Neural cell (in vitro differentiated cells): ENCODE results near the gene TBPL2. TPM values are rescaled to one million over a fixed set of nuclear protein-coding genes. Genes with fewer than 3 reads are reported as not detected.
"Not testable (repeated sequence)": the region's sequence is repeated elsewhere in the genome, so short reads cannot be mapped to it uniquely, and the experiment has no call there.

Experiments used
- H2AFZ ChIP-seq: fragments of 200-600, 300-800 bp; sonication (generic), shearing (Covaris generic); 2 replicates; pipeline ENCODE4 v1.6.0; 2014; ENCODE audit warnings: low read depth, mild to moderate bottlenecking, antibody characterized with exemption, low read length, moderate library complexity
- H3F3A ChIP-seq: fragments of 200-600 bp; shearing (Covaris generic); 2 replicates; pipeline ENCODE4 v1.6.1; 2016; ENCODE audit warnings: mild to moderate bottlenecking, moderate library complexity, mixed read lengths, antibody characterized with exemption, low read length; ENCODE audit not compliant: insufficient read depth, poor library complexity, severe bottlenecking
- H3K27ac ChIP-seq: fragments of 200-600, 300-800 bp; sonication (generic), shearing (Covaris generic); 2 replicates; pipeline ENCODE4 v1.5.1; 2014; ENCODE audit warnings: mild to moderate bottlenecking, low read length, moderate library complexity
- H3K27me3 ChIP-seq: fragments of 300-800, 200-600 bp; sonication (generic), shearing (Covaris generic); 2 replicates; pipeline ENCODE4 v1.6.0; 2014; ENCODE audit warnings: mild to moderate bottlenecking, low read depth, low read length, moderate library complexity; ENCODE audit not compliant: insufficient read depth
- H3K36me3 ChIP-seq: fragments of 300-800, 200-600 bp; sonication (generic), shearing (Covaris generic); 2 replicates; pipeline ENCODE4 v1.5.1; 2014; ENCODE audit warnings: mild to moderate bottlenecking, antibody characterized with exemption, low read length, moderate library complexity; ENCODE audit not compliant: insufficient read depth
- H3K4me2 ChIP-seq: fragments of 300-800, 200-600 bp; sonication (generic), shearing (Covaris generic); 2 replicates; pipeline ENCODE4 v1.6.0; 2014; ENCODE audit warnings: mild to moderate bottlenecking, low read length
- H3K4me3 ChIP-seq: fragments of 300-800, 200-600 bp; sonication (generic), shearing (Covaris generic); 2 replicates; pipeline ENCODE4 v1.5.1; 2014; ENCODE audit warnings: mild to moderate bottlenecking, low read length, moderate library complexity
- H3K79me2 ChIP-seq: fragments of 200-600 bp; shearing (Covaris generic); replicated peaks from 2 replicates; pipeline ENCODE4 v1.6.0; 2014; ENCODE audit warnings: mild to moderate bottlenecking, low read length, moderate library complexity; ENCODE audit not compliant: insufficient read depth
- H3K9ac ChIP-seq: fragments of 300-800, 200-600 bp; sonication (generic), shearing (Covaris generic); 2 replicates; pipeline ENCODE4 v1.6.1; 2016; ENCODE audit warnings: mild to moderate bottlenecking, low read length, mixed read lengths
- H3K9me2 ChIP-seq: fragments of 200-600 bp; shearing (Covaris generic); 2 replicates; pipeline ENCODE4 v1.6.1; 2016; ENCODE audit warnings: mild to moderate bottlenecking, low read length, mixed read lengths; ENCODE audit not compliant: insufficient read depth
- H3K9me3 ChIP-seq: fragments of 200-600, 300-800 bp; sonication (generic), shearing (Covaris generic); 2 replicates; pipeline ENCODE4 v1.6.1; 2016; ENCODE audit warnings: mild to moderate bottlenecking, mixed run types, low read length, moderate library complexity, mixed read lengths
- H4K20me1 ChIP-seq: fragments of 200-600 bp; shearing (Covaris generic); 2 replicates; pipeline ENCODE4 v1.6.1; 2016; ENCODE audit warnings: mild to moderate bottlenecking, mixed run types; ENCODE audit not compliant: insufficient read depth
- EP300 ChIP-seq: fragments of 450-650 bp; conservative IDR thresholded peaks from 2 replicates; pipeline ENCODE4 v1.6.1; 2014; ENCODE audit warnings: antibody characterized with exemption, mild to moderate bottlenecking, moderate library complexity; ENCODE audit not compliant: poor library complexity, severe bottlenecking
- EZH2 ChIP-seq: fragments of 200-600, 300-800 bp; shearing (Covaris generic), sonication (generic); IDR thresholded peaks from 2 replicates; pipeline ENCODE4 v1.6.1; 2014; ENCODE audit warnings: antibody characterized with exemption, low read length, borderline replicate concordance, mild to moderate bottlenecking; ENCODE audit not compliant: insufficient read depth, poor library complexity, severe bottlenecking
- MXI1 ChIP-seq: fragments of 450-650 bp; conservative IDR thresholded peaks from 2 replicates; pipeline ENCODE4 v1.6.1; 2014; ENCODE audit warnings: antibody characterized with exemption, mild to moderate bottlenecking; ENCODE audit not compliant: poor library complexity, severe bottlenecking
- POLR2AphosphoS5 ChIP-seq: IDR thresholded peaks from 2 replicates; pipeline ENCODE4 v1.6.1; 2012
- RAD21 ChIP-seq: fragments of 450-650 bp; conservative IDR thresholded peaks from 2 replicates; pipeline ENCODE4 v1.6.1; 2014; ENCODE audit warnings: antibody characterized with exemption, mild to moderate bottlenecking, moderate library complexity
- SMC3 ChIP-seq: fragments of 450-650 bp; conservative IDR thresholded peaks from 2 replicates; pipeline ENCODE4 v1.6.1; 2014; ENCODE audit warnings: antibody characterized with exemption, mild to moderate bottlenecking, moderate library complexity; ENCODE audit not compliant: poor library complexity
- TAF1 ChIP-seq: IDR thresholded peaks from 2 replicates; pipeline ENCODE4 v1.6.1; 2012; ENCODE audit warnings: low read depth
- polyA plus RNA-seq: library from polyadenylated mRNA; depleted of rRNA; stranded (reverse); fragments of >200 nt; gene quantifications from 2 replicates; pipeline ENCODE4 v1.2.3, GENCODE V29; 2014
- TF ChIP-seq, protein P1 (sequence below): IDR thresholded peaks from 2 replicates; pipeline ENCODE4 v1.6.1; 2012; ENCODE audit warnings: borderline replicate concordance
- TF ChIP-seq, protein P2 (sequence below): fragments of 450-650 bp; IDR thresholded peaks from 2 replicates; pipeline ENCODE4 v1.5.1; 2014; ENCODE audit warnings: antibody characterized with exemption, mild to moderate bottlenecking, moderate library complexity; ENCODE audit not compliant: poor library complexity, severe bottlenecking

Gene TBPL2
- polyA plus RNA-seq, 1 donor from 2014 or later: not detected

DNA sequence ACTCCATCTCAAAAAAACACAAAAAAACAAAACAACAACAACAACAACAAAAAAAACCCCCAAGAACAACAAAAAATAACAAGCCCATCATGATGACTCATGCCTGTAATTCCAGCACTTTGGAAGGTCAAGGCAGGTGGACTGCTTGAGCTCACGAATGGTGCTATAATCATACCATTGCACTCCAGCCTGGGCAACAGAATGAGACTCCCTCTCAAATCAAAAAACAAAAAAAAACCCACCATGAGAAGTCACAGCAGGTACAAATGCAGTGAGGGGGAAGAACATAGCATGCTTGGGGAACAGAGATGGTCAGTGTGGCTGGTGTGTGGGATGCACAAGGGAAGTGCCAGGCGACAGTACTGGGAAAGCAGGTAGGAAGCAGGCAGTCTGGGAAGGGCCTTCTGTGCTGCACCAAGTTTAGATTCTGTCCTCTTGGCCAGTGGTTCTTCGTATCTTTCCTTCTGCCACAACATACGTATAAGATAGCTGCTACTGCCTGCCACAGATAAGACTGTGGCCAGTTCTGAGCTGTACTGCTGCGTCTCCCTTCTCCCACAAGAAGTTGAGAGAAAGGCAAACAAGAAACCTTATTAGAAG is 56.8 kb downstream of the TBPL2 start:
- no peak for TF ChIP-seq TAF1
- no peak for TF ChIP-seq EZH2
- TF ChIP-seq SMC3: no peak
- TF ChIP-seq EP300: no peak
- TF ChIP-seq POLR2AphosphoS5: no peak
- TF ChIP-seq, protein P1, sequence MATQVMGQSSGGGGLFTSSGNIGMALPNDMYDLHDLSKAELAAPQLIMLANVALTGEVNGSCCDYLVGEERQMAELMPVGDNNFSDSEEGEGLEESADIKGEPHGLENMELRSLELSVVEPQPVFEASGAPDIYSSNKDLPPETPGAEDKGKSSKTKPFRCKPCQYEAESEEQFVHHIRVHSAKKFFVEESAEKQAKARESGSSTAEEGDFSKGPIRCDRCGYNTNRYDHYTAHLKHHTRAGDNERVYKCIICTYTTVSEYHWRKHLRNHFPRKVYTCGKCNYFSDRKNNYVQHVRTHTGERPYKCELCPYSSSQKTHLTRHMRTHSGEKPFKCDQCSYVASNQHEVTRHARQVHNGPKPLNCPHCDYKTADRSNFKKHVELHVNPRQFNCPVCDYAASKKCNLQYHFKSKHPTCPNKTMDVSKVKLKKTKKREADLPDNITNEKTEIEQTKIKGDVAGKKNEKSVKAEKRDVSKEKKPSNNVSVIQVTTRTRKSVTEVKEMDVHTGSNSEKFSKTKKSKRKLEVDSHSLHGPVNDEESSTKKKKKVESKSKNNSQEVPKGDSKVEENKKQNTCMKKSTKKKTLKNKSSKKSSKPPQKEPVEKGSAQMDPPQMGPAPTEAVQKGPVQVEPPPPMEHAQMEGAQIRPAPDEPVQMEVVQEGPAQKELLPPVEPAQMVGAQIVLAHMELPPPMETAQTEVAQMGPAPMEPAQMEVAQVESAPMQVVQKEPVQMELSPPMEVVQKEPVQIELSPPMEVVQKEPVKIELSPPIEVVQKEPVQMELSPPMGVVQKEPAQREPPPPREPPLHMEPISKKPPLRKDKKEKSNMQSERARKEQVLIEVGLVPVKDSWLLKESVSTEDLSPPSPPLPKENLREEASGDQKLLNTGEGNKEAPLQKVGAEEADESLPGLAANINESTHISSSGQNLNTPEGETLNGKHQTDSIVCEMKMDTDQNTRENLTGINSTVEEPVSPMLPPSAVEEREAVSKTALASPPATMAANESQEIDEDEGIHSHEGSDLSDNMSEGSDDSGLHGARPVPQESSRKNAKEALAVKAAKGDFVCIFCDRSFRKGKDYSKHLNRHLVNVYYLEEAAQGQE: no peak
- TF ChIP-seq RAD21: no peak
- TF ChIP-seq MXI1: no peak
- TF ChIP-seq, protein P2, sequence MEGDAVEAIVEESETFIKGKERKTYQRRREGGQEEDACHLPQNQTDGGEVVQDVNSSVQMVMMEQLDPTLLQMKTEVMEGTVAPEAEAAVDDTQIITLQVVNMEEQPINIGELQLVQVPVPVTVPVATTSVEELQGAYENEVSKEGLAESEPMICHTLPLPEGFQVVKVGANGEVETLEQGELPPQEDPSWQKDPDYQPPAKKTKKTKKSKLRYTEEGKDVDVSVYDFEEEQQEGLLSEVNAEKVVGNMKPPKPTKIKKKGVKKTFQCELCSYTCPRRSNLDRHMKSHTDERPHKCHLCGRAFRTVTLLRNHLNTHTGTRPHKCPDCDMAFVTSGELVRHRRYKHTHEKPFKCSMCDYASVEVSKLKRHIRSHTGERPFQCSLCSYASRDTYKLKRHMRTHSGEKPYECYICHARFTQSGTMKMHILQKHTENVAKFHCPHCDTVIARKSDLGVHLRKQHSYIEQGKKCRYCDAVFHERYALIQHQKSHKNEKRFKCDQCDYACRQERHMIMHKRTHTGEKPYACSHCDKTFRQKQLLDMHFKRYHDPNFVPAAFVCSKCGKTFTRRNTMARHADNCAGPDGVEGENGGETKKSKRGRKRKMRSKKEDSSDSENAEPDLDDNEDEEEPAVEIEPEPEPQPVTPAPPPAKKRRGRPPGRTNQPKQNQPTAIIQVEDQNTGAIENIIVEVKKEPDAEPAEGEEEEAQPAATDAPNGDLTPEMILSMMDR: no peak
- H3K9ac ChIP-seq: no peak overlapping the region
- no peak overlapping the region for H3K27ac ChIP-seq
- H3K79me2 ChIP-seq: no peaks in the 10 kb centered on the region
- H3K4me3 ChIP-seq: no peak overlapping the region
- H3K27me3 ChIP-seq: no peaks in the 10 kb centered on the region
- H4K20me1 ChIP-seq: no peaks in the 10 kb centered on the region
- H3F3A ChIP-seq: no peaks in the 10 kb centered on the region
- H3K9me3 ChIP-seq: no peaks in the 10 kb centered on the region
- H3K4me2 ChIP-seq: no peak overlapping the region
- no peak overlapping the region for H2AFZ ChIP-seq
- no peaks in the 10 kb centered on the region for H3K9me2 ChIP-seq
- no peaks in the 10 kb centered on the region for H3K36me3 ChIP-seq

DNA sequence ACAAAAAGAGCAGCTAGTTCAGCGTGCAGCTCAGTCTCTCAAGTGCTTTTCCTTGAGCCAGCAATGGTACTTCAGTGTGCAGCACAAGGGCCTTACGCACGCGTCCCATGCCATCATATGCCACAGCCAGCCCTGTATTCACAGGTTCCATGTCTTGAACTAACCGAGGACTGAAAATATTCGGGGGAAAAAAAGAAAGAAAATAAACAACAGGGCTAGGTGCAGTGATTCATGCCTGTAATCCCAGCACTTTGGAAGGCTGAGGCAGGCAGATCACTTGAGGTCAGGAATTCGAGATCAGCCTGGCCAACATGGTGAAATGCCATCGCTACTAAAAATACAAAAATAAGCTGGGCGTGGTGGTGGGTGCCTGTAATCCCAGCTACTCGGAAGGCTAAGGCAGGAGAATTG is 57.4 kb downstream of the TBPL2 start:
- not testable (repeated sequence) for H2AFZ ChIP-seq, H3K9me3 ChIP-seq, H3K4me2 ChIP-seq, H3K27me3 ChIP-seq, H4K20me1 ChIP-seq, H3K9ac ChIP-seq, H3K4me3 ChIP-seq, H3K36me3 ChIP-seq, H3K27ac ChIP-seq, H3K79me2 ChIP-seq, H3K9me2 ChIP-seq, H3F3A ChIP-seq

DNA sequence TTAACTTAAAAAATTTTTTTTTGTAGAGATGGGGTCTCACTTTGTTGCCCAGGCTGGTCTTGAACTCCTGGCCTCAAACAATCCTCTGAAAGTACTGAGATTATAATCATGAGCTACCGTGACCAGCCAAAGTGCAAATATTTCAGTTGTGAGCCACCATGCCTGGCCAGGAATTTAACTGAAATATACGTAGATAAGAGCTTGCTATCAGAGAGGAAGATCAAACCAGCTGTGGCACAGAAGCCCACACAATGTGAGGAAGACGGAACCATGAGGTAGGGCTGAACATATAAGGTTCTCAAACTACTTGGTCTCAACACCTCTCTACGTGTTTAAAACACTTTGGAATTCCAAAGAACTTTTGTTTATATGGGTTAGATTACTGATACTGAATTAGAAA is 57.9 kb downstream of the TBPL2 start:
- H3K9me3 ChIP-seq: no peaks in the 10 kb centered on the region

More for the DNA sequence above, 57.9 kb downstream of the TBPL2 start:
- no peak for TF ChIP-seq POLR2AphosphoS5
- no peak for TF ChIP-seq EP300
- TF ChIP-seq, protein P2: no peak
- no peak for TF ChIP-seq RAD21
- no peak for TF ChIP-seq MXI1
- no peak for TF ChIP-seq EZH2
- TF ChIP-seq, protein P1: no peak
- no peak for TF ChIP-seq SMC3
- no peak for TF ChIP-seq TAF1
- no peaks in the 10 kb centered on the region for H4K20me1 ChIP-seq
- no peaks in the 10 kb centered on the region for H3K9me2 ChIP-seq
- H3K9ac ChIP-seq: no peak overlapping the region
- H3K36me3 ChIP-seq: no peaks in the 10 kb centered on the region
- no peaks in the 10 kb centered on the region for H3K79me2 ChIP-seq
- H3K27ac ChIP-seq: no peak overlapping the region
- no peak overlapping the region for H3K4me3 ChIP-seq
- H2AFZ ChIP-seq: no peak overlapping the region
- no peak overlapping the region for H3K4me2 ChIP-seq
- H3K27me3 ChIP-seq: no peaks in the 10 kb centered on the region
- no peaks in the 10 kb centered on the region for H3F3A ChIP-seq
